ENCODE results near the gene VTI1A. TPM values are rescaled to one million over a fixed set of nuclear protein-coding genes. Genes with fewer than 3 reads are reported as not detected.

Gene VTI1A
- total RNA-seq, 1 experiment from 2014 or later, result 28.6 TPM

DNA sequence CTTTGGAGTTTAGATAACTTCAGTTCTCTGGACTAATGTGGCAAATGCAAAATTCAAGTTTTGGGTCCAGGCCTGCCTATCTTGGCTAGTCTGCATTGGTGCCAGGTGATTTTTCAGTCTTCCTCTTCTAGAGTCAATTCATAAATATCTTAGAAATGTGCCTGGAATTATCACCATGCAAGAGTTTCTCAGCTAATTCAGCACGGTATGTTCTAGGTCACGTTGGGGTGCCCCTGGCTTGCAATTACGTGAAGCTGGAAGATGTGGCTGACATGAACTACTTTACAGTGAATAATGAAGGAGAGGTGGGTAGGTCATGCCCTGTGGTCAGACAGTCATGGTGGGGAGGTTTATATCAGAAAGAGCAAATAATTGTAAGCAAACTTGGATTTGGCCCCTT, 25.3 kb upstream of the VTI1A start:
- TF ChIP-seq, protein P1, sequence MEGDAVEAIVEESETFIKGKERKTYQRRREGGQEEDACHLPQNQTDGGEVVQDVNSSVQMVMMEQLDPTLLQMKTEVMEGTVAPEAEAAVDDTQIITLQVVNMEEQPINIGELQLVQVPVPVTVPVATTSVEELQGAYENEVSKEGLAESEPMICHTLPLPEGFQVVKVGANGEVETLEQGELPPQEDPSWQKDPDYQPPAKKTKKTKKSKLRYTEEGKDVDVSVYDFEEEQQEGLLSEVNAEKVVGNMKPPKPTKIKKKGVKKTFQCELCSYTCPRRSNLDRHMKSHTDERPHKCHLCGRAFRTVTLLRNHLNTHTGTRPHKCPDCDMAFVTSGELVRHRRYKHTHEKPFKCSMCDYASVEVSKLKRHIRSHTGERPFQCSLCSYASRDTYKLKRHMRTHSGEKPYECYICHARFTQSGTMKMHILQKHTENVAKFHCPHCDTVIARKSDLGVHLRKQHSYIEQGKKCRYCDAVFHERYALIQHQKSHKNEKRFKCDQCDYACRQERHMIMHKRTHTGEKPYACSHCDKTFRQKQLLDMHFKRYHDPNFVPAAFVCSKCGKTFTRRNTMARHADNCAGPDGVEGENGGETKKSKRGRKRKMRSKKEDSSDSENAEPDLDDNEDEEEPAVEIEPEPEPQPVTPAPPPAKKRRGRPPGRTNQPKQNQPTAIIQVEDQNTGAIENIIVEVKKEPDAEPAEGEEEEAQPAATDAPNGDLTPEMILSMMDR (IDR thresholded peaks at IDR 0.05; ENCODE audit: unreplicated experiment), result no peak
- H3K36me3 Mint-ChIP-seq (ENCODE audit: insufficient read depth, unreplicated experiment), result peaks cover 21% of the 10 kb centered on the region
- no TSS peak for BruUV-seq (replicated peaks)
- H3K27me3 Mint-ChIP-seq (ENCODE audit: unreplicated experiment), result no peaks in the 10 kb centered on the region
- no peak overlapping the region for H3K27ac Mint-ChIP-seq (ENCODE audit: unreplicated experiment)
- CTCF ChIA-PET, result no interaction called here
- intact Hi-C loops (cut with micrococcal nuclease; ENCODE audit: unreplicated experiment), result no loop called here
- no peaks in the 10 kb centered on the region for H3K9me3 Mint-ChIP-seq (ENCODE audit: low read depth, unreplicated experiment)
- no peak overlapping the region for H3K4me3 Mint-ChIP-seq (ENCODE audit: low read depth, unreplicated experiment)
- H3K4me1 Mint-ChIP-seq (ENCODE audit: low read depth, unreplicated experiment), result no peaks in the 10 kb centered on the region
- DNase-seq, result no peak

DNA sequence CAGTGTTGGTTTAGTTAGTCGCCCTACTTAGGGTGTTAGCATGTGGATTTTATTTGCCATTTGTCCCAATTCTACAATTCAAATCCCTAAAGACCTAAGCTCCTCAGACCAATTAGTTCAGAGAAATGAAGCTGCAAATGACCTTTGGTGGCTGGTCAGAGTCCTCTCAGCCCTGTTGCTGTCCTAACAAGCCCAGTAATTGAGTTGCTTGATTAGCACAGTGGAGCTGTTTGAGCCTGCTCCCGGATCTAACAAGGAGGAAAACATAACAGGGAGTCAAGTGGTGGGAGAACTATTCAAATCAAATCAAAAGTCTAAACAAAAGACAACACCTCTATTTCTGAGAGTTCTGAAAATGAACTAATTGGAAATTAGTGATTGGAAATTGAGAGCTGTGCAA, 22.4 kb upstream of the VTI1A start:
- Mint-ChIP-seq H3K4me3 (ENCODE audit: low read depth, unreplicated experiment) (no peak overlapping the region), H3K27me3 (ENCODE audit: unreplicated experiment) (no peaks in the 10 kb centered on the region), H3K9me3 (ENCODE audit: low read depth, unreplicated experiment) (no peaks in the 10 kb centered on the region), H3K36me3 (ENCODE audit: insufficient read depth, unreplicated experiment) (peaks cover 38% of the 10 kb centered on the region), H3K4me1 (ENCODE audit: low read depth, unreplicated experiment) (no peaks in the 10 kb centered on the region), H3K27ac (ENCODE audit: unreplicated experiment) (no peak overlapping the region)
- intact Hi-C loops (cut with micrococcal nuclease; ENCODE audit: unreplicated experiment), result no loop called here
- CTCF ChIA-PET, result no interaction called here
- BruUV-seq (replicated peaks), result no TSS peak
- TF ChIP-seq, protein P1 (IDR thresholded peaks at IDR 0.05; ENCODE audit: unreplicated experiment), result no peak
- no peak for DNase-seq

DNA sequence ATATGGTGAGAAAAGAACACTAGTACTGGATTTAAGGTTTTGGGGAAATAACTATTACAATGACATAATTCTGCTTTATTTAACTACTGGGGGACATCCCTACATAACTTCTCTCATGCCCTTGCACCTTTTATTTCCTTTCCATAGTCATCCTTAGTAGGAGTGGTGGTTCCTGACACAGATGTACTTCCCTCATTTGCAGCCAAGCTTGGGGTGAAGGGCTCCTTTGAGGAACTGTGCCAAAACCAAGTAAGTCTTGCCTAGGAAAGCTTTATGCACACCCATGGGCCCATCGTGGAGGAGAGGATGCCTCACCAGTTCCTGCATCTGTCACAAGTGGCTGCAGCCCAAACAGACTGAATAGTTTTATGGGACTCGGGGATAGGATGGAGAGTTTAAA, 20.9 kb upstream of the VTI1A start:
- H3K27ac Mint-ChIP-seq (ENCODE audit: unreplicated experiment), result no peak overlapping the region
- no TSS peak for BruUV-seq (replicated peaks)
- DNase-seq, result no peak
- TF ChIP-seq, protein P1 (IDR thresholded peaks at IDR 0.05; ENCODE audit: unreplicated experiment), result no peak
- H3K9me3 Mint-ChIP-seq (ENCODE audit: low read depth, unreplicated experiment), result no peaks in the 10 kb centered on the region
- CTCF ChIA-PET, result no interaction called here
- H3K4me1 Mint-ChIP-seq (ENCODE audit: low read depth, unreplicated experiment), result no peaks in the 10 kb centered on the region
- no peak overlapping the region for H3K4me3 Mint-ChIP-seq (ENCODE audit: low read depth, unreplicated experiment)
- intact Hi-C loops (cut with micrococcal nuclease; ENCODE audit: unreplicated experiment), result no loop called here
- H3K27me3 Mint-ChIP-seq (ENCODE audit: unreplicated experiment), result no peaks in the 10 kb centered on the region
- H3K36me3 Mint-ChIP-seq (ENCODE audit: insufficient read depth, unreplicated experiment), result peaks cover 38% of the 10 kb centered on the region

DNA sequence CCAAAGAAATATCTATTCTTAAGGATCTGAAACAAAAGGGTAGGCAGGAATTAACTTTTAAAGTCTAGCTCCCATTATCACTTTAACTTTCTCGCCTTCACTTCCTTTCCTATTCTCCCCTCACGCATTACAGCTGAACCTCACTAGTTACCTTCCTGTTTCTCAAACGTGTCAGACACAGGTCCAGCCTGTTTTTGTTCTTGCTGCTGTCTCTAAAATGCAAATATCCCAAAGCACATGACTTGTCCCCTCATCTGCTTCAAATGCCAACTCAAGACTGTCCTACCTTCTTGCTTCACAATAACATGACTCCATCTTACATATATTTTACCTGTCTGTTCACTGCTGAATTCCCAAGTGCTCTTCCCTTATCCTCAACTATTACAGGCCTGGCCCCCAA, 17.9 kb upstream of the VTI1A start:
- peak overlapping the region; percentile 41 for H3K27ac Mint-ChIP-seq (ENCODE audit: unreplicated experiment)
- peaks cover 28% of the 10 kb centered on the region for H3K36me3 Mint-ChIP-seq (ENCODE audit: insufficient read depth, unreplicated experiment)
- no peak overlapping the region for H3K4me3 Mint-ChIP-seq (ENCODE audit: low read depth, unreplicated experiment)
- H3K9me3 Mint-ChIP-seq (ENCODE audit: low read depth, unreplicated experiment), result no peaks in the 10 kb centered on the region
- CTCF ChIA-PET, result no interaction called here
- H3K27me3 Mint-ChIP-seq (ENCODE audit: unreplicated experiment), result no peaks in the 10 kb centered on the region
- no peaks in the 10 kb centered on the region for H3K4me1 Mint-ChIP-seq (ENCODE audit: low read depth, unreplicated experiment)
- BruUV-seq (replicated peaks), result no TSS peak
- TF ChIP-seq, protein P1 (IDR thresholded peaks at IDR 0.05; ENCODE audit: unreplicated experiment), result no peak
- intact Hi-C loops (cut with micrococcal nuclease; ENCODE audit: unreplicated experiment), result no loop called here
- no peak for DNase-seq

Data from Calu3 (cell line).